HG02798 (cell line): ENCODE measurements around the gene TJP2.

Experiments used
- ATAC-seq: cut with Tn5 transposase; IDR thresholded peaks from one replicate; pipeline ENCODE4 v1.9.1; 2021; ENCODE audit warnings: mild to moderate bottlenecking; ENCODE audit not compliant: unreplicated experiment, poor library complexity

The TJP2 gene

GRCh38 chr9:69319324-69320025 is 145.4 kb downstream of the TJP2 start:
- no peak for ATAC-seq

GRCh38 chr9:69322256-69322655 is 148.2 kb downstream of the TJP2 start:
- ATAC-seq, result no peak

GRCh38 chr9:69323861-69324260 is 149.8 kb downstream of the TJP2 start:
- ATAC-seq, result no peak
